Measurements from ENCODE around the gene AGPAT4. TPM values are rescaled to one million over a fixed set of nuclear protein-coding genes. Genes with fewer than 3 reads are reported as not detected.
A peak's percentile ranks its signal among the peaks of the same experiment; 100 is the strongest.

The AGPAT4 gene
- total RNA-seq, 1 donor from 2014 or later, result 19.7 TPM

- TF ChIP-seq CTCF (IDR thresholded peaks at IDR 0.05), result no peak
- ATAC-seq (no peak), DNase-seq (no peak)
These were observed 12.5 kb downstream of the AGPAT4 start for GRCh38 chr6:161261325-161261724.

GRCh38 chr6:161259302-161259701 is 14.6 kb downstream of the AGPAT4 start:
- no peak for TF ChIP-seq CTCF (IDR thresholded peaks at IDR 0.05)
- no peak for ATAC-seq
- no peak overlapping the region for H3K4me3 ChIP-seq
- H3K36me3 ChIP-seq, result no peaks in the 10 kb centered on the region
- no peak for DNase-seq
- no peaks in the 10 kb centered on the region for H3K4me1 ChIP-seq
- intact Hi-C loops (cut with DNase I), result no loop called here
- H3K27ac ChIP-seq, result no peak overlapping the region
- no peaks in the 10 kb centered on the region for H3K9me3 ChIP-seq
- no peaks in the 10 kb centered on the region for H3K27me3 ChIP-seq (ENCODE audit: low read depth)

More at GRCh38 chr6:161261325-161261724, 12.5 kb downstream of the AGPAT4 start:
- Histone ChIP-seq H3K4me1 (no peaks in the 10 kb centered on the region), H3K27me3 (ENCODE audit: low read depth) (no peaks in the 10 kb centered on the region), H3K36me3 (no peaks in the 10 kb centered on the region), H3K9me3 (no peaks in the 10 kb centered on the region), H3K4me3 (no peak overlapping the region), H3K27ac (no peak overlapping the region)
- intact Hi-C loops (cut with DNase I), result no loop called here

- H3K27me3 ChIP-seq (ENCODE audit: low read depth), result no peaks in the 10 kb centered on the region
- no peak for TF ChIP-seq CTCF (IDR thresholded peaks at IDR 0.05)
- DNase-seq (no peak), ATAC-seq (peak in 1 of 2 donors; percentile 24)
- no peak overlapping the region for H3K4me3 ChIP-seq
- H3K4me1 ChIP-seq, result no peaks in the 10 kb centered on the region
- H3K36me3 ChIP-seq, result no peaks in the 10 kb centered on the region
- H3K27ac ChIP-seq, result no peak overlapping the region
- intact Hi-C loops (cut with DNase I), result no loop called here
- H3K9me3 ChIP-seq, result no peaks in the 10 kb centered on the region
These were observed 15.9 kb downstream of the AGPAT4 start for GRCh38 chr6:161257793-161258457.

GRCh38 chr6:161256407-161256806 is 17.5 kb downstream of the AGPAT4 start:
- H3K27ac ChIP-seq, result no peak overlapping the region
- DNase-seq, result no peak
- intact Hi-C loops (cut with DNase I), result no loop called here

GRCh38 chr6:161255518-161255917 is 18.3 kb downstream of the AGPAT4 start:
- H3K27me3 ChIP-seq (ENCODE audit: low read depth), result no peaks in the 10 kb centered on the region
- H3K4me1 ChIP-seq, result no peaks in the 10 kb centered on the region
- intact Hi-C loops (cut with DNase I), result no loop called here
- H3K9me3 ChIP-seq, result no peaks in the 10 kb centered on the region
- no peak overlapping the region for H3K27ac ChIP-seq
- no peak overlapping the region for H3K4me3 ChIP-seq
- DNase-seq (no peak), ATAC-seq (no peak)
- H3K36me3 ChIP-seq, result no peaks in the 10 kb centered on the region
- TF ChIP-seq CTCF (IDR thresholded peaks at IDR 0.05), result no peak

More at GRCh38 chr6:161256407-161256806, 17.5 kb downstream of the AGPAT4 start:
- H3K4me3 ChIP-seq, result no peak overlapping the region
- H3K36me3 ChIP-seq, result no peaks in the 10 kb centered on the region
- H3K9me3 ChIP-seq, result no peaks in the 10 kb centered on the region
- no peak for TF ChIP-seq CTCF (IDR thresholded peaks at IDR 0.05)
- ATAC-seq, result no peak
- no peaks in the 10 kb centered on the region for H3K27me3 ChIP-seq (ENCODE audit: low read depth)
- no peaks in the 10 kb centered on the region for H3K4me1 ChIP-seq
